Activated effector memory CD4-positive, alpha-beta T cell treated with Interleukin-2 at 50 U/mL for 16 hours (primary cell): Measurements from ENCODE around the gene RPTOR.

ENCODE experiments used
- DNase-seq: peaks from one replicate; pipeline ENCODE4 v3.0.0-alpha.2; 2020

RPTOR gene

GRCh38 chr17:80906364-80907259 is 362.0 kb downstream of the RPTOR start:
- DNase-seq: no peak

- DNase-seq: no peak
Observed at GRCh38 chr17:80907281-80907680, 362.6 kb downstream of the RPTOR start.

GRCh38 chr17:80908211-80908610 is 363.6 kb downstream of the RPTOR start:
- DNase-seq: no peak

- DNase-seq: no peak
Observed at GRCh38 chr17:80908776-80909175, 364.1 kb downstream of the RPTOR start.

GRCh38 chr17:80909635-80910034 is 365.0 kb downstream of the RPTOR start:
- no peak for DNase-seq

GRCh38 chr17:80910043-80910442 is 365.4 kb downstream of the RPTOR start:
- DNase-seq: no peak

- DNase-seq: no peak
Observed at GRCh38 chr17:80912476-80912875, 367.8 kb downstream of the RPTOR start.

- DNase-seq: no peak
Observed at GRCh38 chr17:80913928-80914821, 369.5 kb downstream of the RPTOR start.

- no peak for DNase-seq
Observed at GRCh38 chr17:80916246-80916645, 371.6 kb downstream of the RPTOR start.

GRCh38 chr17:80917716-80918560 is 373.3 kb downstream of the RPTOR start:
- no peak for DNase-seq

- no peak for DNase-seq
Observed at GRCh38 chr17:80918731-80919130, 374.1 kb downstream of the RPTOR start.

GRCh38 chr17:80919331-80920311 is 375.0 kb downstream of the RPTOR start:
- no peak for DNase-seq

GRCh38 chr17:80920441-80920840 is 375.8 kb downstream of the RPTOR start:
- DNase-seq: no peak

- no peak for DNase-seq
Observed at GRCh38 chr17:80921159-80921558, 376.5 kb downstream of the RPTOR start.

- DNase-seq: no peak
Observed at GRCh38 chr17:80921741-80922579, 377.3 kb downstream of the RPTOR start.

- DNase-seq: no peak
Observed at GRCh38 chr17:80922580-80923160, 378.0 kb downstream of the RPTOR start.

- DNase-seq: no peak
Observed at GRCh38 chr17:80923211-80924110, 378.8 kb downstream of the RPTOR start.

- DNase-seq: no peak
Observed at GRCh38 chr17:80924111-80924806, 379.6 kb downstream of the RPTOR start.
